ENCODE data around the gene HOXD3. TPM values are rescaled to one million over a fixed set of nuclear protein-coding genes. Genes with fewer than 3 reads are reported as not detected.

Gene HOXD3
- polyA plus RNA-seq, 4 donors, result 13.8 to 31.0 (median 24.6) TPM

DNA sequence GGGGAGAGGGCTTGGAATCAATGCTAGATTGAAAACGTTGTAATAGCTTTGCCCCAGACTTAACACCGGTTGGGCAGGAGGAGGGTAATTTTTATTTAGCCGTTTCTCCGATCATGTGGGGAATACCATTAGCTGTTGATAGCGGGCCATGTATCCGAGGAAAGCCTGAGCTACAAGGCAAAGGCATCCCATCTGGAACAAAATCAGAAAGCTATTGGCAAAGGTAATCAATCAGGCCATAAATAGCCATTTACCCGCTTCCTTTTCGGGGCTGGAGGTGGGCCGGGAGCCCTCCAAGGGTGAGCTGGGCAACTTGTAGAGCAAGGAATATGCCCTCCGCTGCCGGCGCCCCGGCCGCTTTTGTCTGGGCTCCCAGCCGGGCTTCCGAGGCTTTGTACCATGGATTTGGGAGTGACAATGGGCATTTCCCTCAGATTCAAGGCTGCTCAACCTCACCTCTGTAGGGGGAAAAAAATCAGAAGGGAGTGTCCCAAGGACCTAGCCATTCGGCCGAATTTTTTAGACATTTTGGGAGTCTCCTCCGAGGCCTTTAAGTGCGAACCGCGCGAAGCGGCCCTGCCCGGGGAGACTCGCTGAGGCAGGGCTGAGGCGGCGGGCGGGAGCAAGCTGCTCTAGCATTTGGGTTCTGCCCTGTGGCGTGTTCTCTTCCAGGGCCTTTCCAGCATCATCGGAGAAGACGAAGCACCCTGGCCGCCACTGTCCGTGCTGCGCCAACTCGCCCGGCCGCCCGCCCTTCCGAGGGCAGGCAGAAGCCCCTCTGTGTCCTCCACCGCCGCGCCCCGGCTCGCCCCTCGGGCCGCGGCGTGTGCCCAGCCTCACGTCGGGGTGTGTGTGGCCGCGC is 35.7 kb upstream of the HOXD3 start:
- DNase-seq (ENCODE audit: low read depth in 4 of 4, low spot score in 3 of 4), result no peak

- DNase-seq (ENCODE audit: low read depth in 4 of 4, low spot score in 3 of 4), result no peak
Observed at GRCh38 chr2:176122052-176122682, 34.9 kb upstream of the HOXD3 start.

DNA sequence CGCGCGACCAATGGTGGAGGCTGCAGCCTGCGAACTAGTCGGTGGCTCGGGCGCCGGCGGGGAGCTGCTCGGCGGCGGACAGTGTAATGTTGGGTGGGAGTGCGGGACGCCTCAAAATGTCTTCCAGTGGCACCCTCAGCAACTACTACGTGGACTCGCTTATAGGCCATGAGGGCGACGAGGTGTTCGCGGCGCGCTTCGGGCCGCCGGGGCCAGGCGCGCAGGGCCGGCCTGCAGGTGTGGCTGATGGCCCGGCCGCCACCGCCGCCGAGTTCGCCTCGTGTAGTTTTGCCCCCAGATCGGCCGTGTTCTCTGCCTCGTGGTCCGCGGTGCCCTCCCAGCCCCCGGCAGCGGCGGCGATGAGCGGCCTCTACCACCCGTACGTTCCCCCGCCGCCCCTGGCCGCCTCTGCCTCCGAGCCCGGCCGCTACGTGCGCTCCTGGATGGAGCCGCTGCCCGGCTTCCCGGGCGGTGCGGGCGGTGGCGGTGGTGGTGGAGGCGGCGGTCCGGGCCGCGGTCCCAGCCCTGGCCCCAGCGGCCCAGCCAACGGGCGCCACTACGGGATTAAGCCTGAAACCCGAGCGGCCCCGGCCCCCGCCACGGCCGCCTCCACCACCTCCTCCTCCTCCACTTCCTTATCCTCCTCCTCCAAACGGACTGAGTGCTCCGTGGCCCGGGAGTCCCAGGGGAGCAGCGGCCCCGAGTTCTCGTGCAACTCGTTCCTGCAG is 34.3 kb upstream of the HOXD3 start, which contains the start of gene HOXD9:
Gene HOXD9, plus strand, starts transcription at position 37 of the 728 bp plus-strand sequence. Its CDS starts 50 bp downstream, at position 87.
- no peak for DNase-seq (ENCODE audit: low read depth in 4 of 4, low spot score in 3 of 4)

GRCh38 chr2:176123411-176124109 is 33.5 kb upstream of the HOXD3 start:
- DNase-seq (ENCODE audit: low read depth in 4 of 4, low spot score in 3 of 4), result no peak

DNA sequence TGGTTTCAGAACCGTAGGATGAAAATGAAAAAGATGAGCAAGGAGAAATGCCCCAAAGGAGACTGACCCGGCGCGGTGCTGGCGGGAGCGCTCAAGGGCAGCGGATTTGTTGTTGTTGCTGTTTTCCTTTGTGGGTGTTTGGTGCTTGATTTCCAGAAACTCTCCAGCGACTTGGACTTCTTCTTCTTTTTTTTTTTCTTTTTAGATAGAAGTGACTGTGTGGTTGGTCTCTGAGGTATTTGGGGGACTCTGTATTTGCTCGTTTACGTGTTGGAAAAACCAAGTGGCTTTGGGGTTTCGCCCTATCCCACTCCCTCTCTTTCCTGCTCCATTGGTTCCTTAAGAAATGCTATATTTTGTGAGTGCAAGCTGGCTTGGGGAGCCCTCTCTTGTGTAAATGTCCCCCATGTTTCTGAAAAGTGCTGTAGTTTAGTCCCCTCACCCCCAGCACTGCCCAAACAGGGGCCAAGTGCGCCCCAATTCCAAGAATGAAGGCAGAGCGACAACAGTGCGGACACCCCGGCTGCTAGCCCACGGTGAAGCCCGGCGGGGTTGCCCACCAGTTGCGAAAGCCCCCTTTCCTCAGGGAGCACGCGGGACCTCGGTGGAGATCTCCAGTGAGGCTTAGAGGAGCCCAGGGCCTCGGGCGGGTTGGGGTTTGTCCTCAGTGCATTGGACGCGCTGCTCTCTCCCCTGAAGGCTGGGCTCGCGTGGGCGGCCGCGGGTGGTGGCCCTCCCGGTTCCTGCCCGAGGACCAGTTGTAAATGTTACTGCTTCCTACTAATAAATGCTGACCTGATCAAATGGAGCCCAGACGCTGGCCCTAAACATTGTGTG is 32.8 kb upstream of the HOXD3 start:
- no peak for DNase-seq (ENCODE audit: low read depth in 4 of 4, low spot score in 3 of 4)

- no peak for DNase-seq (ENCODE audit: low read depth in 4 of 4, low spot score in 3 of 4)
Observed at GRCh38 chr2:176124947-176125771, 31.9 kb upstream of the HOXD3 start.

DNA sequence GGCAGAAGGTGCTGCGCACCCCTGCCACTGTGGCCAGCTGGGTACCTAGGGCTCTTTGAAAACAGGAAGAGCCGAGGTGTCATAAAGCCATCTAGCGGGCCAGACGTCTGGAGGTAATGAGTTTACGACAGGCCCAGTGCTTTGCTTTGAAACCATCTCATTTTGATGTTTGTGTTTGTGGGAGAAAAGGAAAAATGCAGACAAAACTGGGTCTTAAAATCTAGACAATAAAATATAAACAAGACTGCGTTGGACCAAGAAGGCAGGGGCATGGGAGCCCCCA is 31.4 kb upstream of the HOXD3 start:
- no peak for DNase-seq (ENCODE audit: low read depth in 4 of 4, low spot score in 3 of 4)

- DNase-seq (ENCODE audit: low read depth in 4 of 4, low spot score in 3 of 4), result no peak
Observed at GRCh38 chr2:176126929-176127773, 30.0 kb upstream of the HOXD3 start.

GRCh38 chr2:176127774-176128072 is 29.4 kb upstream of the HOXD3 start:
- DNase-seq (ENCODE audit: low read depth in 4 of 4, low spot score in 3 of 4), result no peak

DNA sequence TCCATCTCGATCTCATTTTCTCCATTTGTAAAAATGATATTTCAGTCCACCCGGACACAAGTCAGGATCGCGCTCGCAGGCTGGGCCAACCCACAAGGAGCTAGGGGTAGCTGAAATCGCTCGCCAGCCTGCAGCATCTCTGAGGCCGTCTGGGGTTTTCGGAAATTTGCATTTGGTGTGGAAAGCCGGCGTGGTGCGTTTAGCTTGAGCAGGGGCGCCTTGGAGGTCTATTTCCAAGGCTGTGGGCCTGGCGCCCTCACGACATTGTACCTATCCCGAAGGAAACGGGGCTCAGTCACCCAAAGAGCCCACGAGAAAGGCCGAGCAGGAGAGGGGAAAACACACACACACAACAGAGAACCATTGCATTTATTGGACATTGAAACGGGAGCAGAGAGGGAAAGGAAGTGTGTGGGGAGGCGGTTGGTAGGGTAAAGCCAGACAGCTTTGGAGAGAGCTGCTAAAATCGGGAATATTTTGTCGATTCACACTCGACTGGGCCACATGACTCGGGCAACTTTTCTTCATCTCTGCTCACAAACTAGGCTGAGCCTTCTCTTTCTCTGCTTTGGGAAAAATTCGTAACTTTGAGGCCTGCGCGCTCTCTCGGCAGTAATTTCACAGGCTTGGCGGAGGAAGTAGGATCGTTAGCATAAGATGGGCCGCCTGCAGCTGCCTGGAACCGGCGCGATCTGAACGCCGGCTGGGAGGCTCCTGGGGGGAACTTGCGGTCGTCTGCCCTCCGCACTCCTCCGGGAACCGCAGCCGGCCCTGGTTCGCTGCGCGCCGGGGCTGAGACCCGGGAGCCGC is 28.7 kb upstream of the HOXD3 start:
- no peak for DNase-seq (ENCODE audit: low read depth in 4 of 4, low spot score in 3 of 4)

- DNase-seq (ENCODE audit: low read depth in 4 of 4, low spot score in 3 of 4), result no peak
Observed at GRCh38 chr2:176128982-176129796, 27.9 kb upstream of the HOXD3 start, which contains the start of gene HOXD8. HOXD8 (plus strand) TSS chr2:176129705; CDS start chr2:176130367, 662 bp downstream.

- no peak for DNase-seq (ENCODE audit: low read depth in 4 of 4, low spot score in 3 of 4)
Observed at GRCh38 chr2:176129813-176130146, 27.3 kb upstream of the HOXD3 start.

GRCh38 chr2:176130147-176130956 is 26.8 kb upstream of the HOXD3 start:
- no peak for DNase-seq (ENCODE audit: low read depth in 4 of 4, low spot score in 3 of 4)

DNA sequence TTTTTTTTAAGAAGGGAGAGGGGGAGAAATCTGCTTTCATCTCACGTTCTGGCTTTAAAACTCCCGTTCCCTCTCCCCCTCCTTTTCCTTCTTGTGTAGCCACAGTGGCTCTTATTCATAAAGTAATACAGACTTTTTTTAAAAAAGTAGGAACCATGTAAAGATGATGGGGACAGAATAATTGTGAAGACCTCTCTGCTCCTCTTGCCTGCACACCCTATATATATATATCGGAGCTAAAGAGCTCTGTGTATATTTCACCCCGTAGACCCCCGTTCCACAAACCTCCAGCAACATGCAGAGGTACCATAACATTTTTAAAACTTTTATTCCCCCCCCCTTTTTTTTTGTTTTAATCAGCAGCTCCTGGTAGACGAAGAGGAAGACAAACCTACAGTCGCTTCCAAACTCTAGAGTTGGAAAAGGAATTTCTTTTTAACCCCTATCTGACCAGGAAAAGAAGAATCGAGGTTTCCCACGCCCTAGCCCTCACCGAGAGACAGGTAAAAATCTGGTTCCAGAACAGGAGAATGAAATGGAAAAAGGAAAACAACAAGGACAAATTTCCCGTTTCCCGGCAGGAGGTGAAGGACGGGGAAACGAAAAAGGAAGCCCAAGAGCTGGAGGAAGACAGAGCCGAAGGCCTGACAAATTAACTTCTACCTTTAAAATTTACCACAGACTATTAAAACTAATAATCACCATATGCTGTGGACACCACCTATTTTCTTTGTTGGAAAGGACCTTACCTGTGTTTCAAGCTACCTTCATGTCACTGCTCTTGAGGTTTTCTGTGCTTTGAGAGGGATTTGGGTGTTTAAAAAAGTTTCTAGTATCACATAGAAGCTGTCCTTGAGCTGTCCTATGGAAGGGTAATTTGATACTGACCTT is 25.9 kb upstream of the HOXD3 start:
- DNase-seq (ENCODE audit: low read depth in 4 of 4, low spot score in 3 of 4), result no peak

DNA sequence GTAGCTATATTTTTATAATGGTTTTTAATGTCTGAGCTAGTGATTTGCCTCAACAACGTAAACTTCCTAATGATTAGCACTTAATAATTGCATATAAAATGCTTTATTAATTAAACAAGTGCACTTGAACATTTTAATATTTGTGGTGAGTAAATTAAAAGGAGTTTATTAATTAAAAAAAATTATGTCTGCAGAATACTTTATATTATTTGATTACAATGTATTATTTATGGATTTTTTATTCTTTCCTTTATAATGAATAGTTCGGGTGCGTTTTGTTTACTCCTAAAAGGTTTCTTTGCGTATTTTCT is 25.3 kb upstream of the HOXD3 start:
- no peak for DNase-seq (ENCODE audit: low read depth in 4 of 4, low spot score in 3 of 4)

Measured in left renal pelvis (tissue), 4 donors.